ENCODE results near the gene GFER. TPM values are rescaled to one million over a fixed set of nuclear protein-coding genes. Genes with fewer than 3 reads are reported as not detected.

The GFER gene
- total RNA-seq, 1 donor from 2014 or later, result 24.4 TPM

GRCh38 chr16:2036200-2036966 lies 52.4 kb downstream of the GFER start:
- intact Hi-C loops (cut with micrococcal nuclease), result no loop called here

- intact Hi-C loops (cut with micrococcal nuclease), result no loop called here
These were observed 53.1 kb downstream of the GFER start for GRCh38 chr16:2037115-2037514.

Other genes with a start within 250 kb of the GFER start
- gene NME3, start 212.7 kb upstream of the GFER start, total RNA-seq, result 33.3 and 34.3 TPM in 2 replicates
- 29.2 and 34.1 TPM in 2 replicates for gene EME2, start 211.4 kb upstream of the GFER start, total RNA-seq
- 121 and 131 TPM in 2 replicates for gene MRPS34, start 211.1 kb upstream of the GFER start, total RNA-seq
- 29.5 and 32.7 TPM in 2 replicates for gene SPSB3, start 201.6 kb upstream of the GFER start, total RNA-seq
- 55.1 and 55.6 TPM in 2 replicates for gene NUBP2, start 201.2 kb upstream of the GFER start, total RNA-seq
- 0.11 TPM in 1 of 2 replicates, not detected in the other for gene IGFALS, start 190.5 kb upstream of the GFER start, total RNA-seq
- gene HAGH, start 157.4 kb upstream of the GFER start, total RNA-seq, result 43.4 and 46.1 TPM in 2 replicates
- gene FAHD1, start 157.0 kb upstream of the GFER start, total RNA-seq, result 10.5 and 11.6 TPM in 2 replicates
- gene MEIOB, start 112.0 kb upstream of the GFER start, total RNA-seq, result not detected in 2 replicates
- not detected in 2 replicates for gene HS3ST6, start 65.8 kb upstream of the GFER start, total RNA-seq
- gene MSRB1, start 41.0 kb upstream of the GFER start, total RNA-seq, result 14.0 and 14.1 TPM in 2 replicates
- not detected in 2 replicates for gene RPL3L, start 29.5 kb upstream of the GFER start, total RNA-seq
- gene NDUFB10, start 24.7 kb upstream of the GFER start, total RNA-seq, result 119 and 123 TPM in 2 replicates
- 2,826 and 2,856 TPM in 2 replicates for gene RPS2, start 19.4 kb upstream of the GFER start, total RNA-seq
- 0.18 TPM in 1 of 2 replicates, not detected in the other for gene RNF151, start 17.3 kb upstream of the GFER start, total RNA-seq
- 36.7 and 38.2 TPM in 2 replicates for gene TBL3, start 12.1 kb upstream of the GFER start, total RNA-seq
- gene NOXO1, start 2.7 kb upstream of the GFER start, total RNA-seq, result 0.25 and 0.55 TPM in 2 replicates
- gene SYNGR3, start 5.8 kb downstream of the GFER start, total RNA-seq, result 4.9 and 5.3 TPM in 2 replicates
- gene ZNF598, start 25.6 kb downstream of the GFER start, total RNA-seq, result 58.9 and 63.6 TPM in 2 replicates
- 0.70 and 0.80 TPM in 2 replicates for gene NPW, start 35.6 kb downstream of the GFER start, total RNA-seq
- 2.2 and 3.1 TPM in 2 replicates for gene NHERF2, start 42.7 kb downstream of the GFER start, total RNA-seq
- 32.9 and 33.2 TPM in 2 replicates for gene NTHL1, start 63.6 kb downstream of the GFER start, total RNA-seq
- gene TSC2, start 63.8 kb downstream of the GFER start, total RNA-seq, result 96.9 and 110 TPM in 2 replicates
- 68.5 and 77.3 TPM in 2 replicates for gene PKD1, start 151.7 kb downstream of the GFER start, total RNA-seq
- gene RAB26, start 164.4 kb downstream of the GFER start, total RNA-seq, result 0.59 TPM in 1 of 2 replicates, not detected in the other
- gene TRAF7, start 171.6 kb downstream of the GFER start, total RNA-seq, result 57.6 and 62.8 TPM in 2 replicates
- 0.16 and 0.20 TPM in 2 replicates for gene CASKIN1, start 212.4 kb downstream of the GFER start, total RNA-seq
- gene MLST8, start 221.3 kb downstream of the GFER start, total RNA-seq, result 38.4 and 39.4 TPM in 2 replicates
- gene BRICD5, start 226.7 kb downstream of the GFER start, total RNA-seq, result 10.6 and 12.1 TPM in 2 replicates
- 24.4 and 26.1 TPM in 2 replicates for gene PGP, start 230.6 kb downstream of the GFER start, total RNA-seq
- gene E4F1, start 239.4 kb downstream of the GFER start, total RNA-seq, result 30.3 and 30.9 TPM in 2 replicates